CD14-positive monocyte (primary cell): Measurements from ENCODE around the gene LRRC8A. TPM values are rescaled to one million over a fixed set of nuclear protein-coding genes. Genes with fewer than 3 reads are reported as not detected.
A peak's percentile ranks its signal among the peaks of the same experiment; 100 is the strongest.

Experiments
- DNase-seq, 3 donors: peaks; one replicate each; pipeline ENCODE4 v3.0.0-alpha.2; 2011 to 2022
- H2AFZ ChIP-seq: 2 replicates; pipeline ENCODE4 v1.6.0; 2012; ENCODE audit warnings: mild to moderate bottlenecking, low read depth, low read length, inconsistent platforms; ENCODE audit not compliant: insufficient read depth, poor library complexity, severe bottlenecking
- H3K27ac ChIP-seq, 2 donors: 1 replicate in 1 of 2; 2 replicates in 1 of 2; pipeline ENCODE4 v1.5.1; 2012 to 2013; ENCODE audit warnings: low read length in 2 of 2, control low read depth in 1 of 2, inconsistent platforms in 1 of 2, low read depth in 1 of 2, mild to moderate bottlenecking in 1 of 2
- H3K27me3 ChIP-seq, 2 donors: one replicate each; pipeline versions ENCODE4 v1.6.0 to v1.6.1; 2011 to 2013; ENCODE audit warnings: low read length in 2 of 2; ENCODE audit not compliant: control insufficient read depth in 2 of 2, insufficient read depth in 2 of 2
- H3K36me3 ChIP-seq, 2 donors: replicated peaks in 1 of 2; 1 replicate in 1 of 2; 2 replicates in 1 of 2; pipeline versions ENCODE4 v1.5.1 to v1.6.1; 2012 to 2013; ENCODE audit warnings: low read length in 2 of 2, control low read depth in 1 of 2, inconsistent platforms in 1 of 2, mild to moderate bottlenecking in 1 of 2; ENCODE audit not compliant: insufficient read depth in 2 of 2, control insufficient read depth in 1 of 2
- H3K4me1 ChIP-seq, 2 donors: 1 replicate in 1 of 2; 2 replicates in 1 of 2; pipeline versions ENCODE4 v1.5.1 to v1.6.1; 2012 to 2013; ENCODE audit warnings: low read length in 2 of 2, control low read depth in 1 of 2, inconsistent platforms in 1 of 2, mild to moderate bottlenecking in 1 of 2, moderate library complexity in 1 of 2; ENCODE audit not compliant: insufficient read depth in 2 of 2, control insufficient read depth in 1 of 2
- H3K4me2 ChIP-seq: replicated peaks from 2 replicates; pipeline ENCODE3; 2012; ENCODE audit warnings: low read length, moderate library complexity, mild to moderate bottlenecking; ENCODE audit not compliant: poor library complexity, severe bottlenecking; ENCODE audit errors: extremely low read depth
- H3K4me3 ChIP-seq, 3 experiments: fragments of 200-600 bp in 1 of 3; sonication (generic) in 1 of 3; replicated peaks in 1 of 3; 1 replicate in 2 of 3; 2 replicates in 1 of 3; pipeline ENCODE4 v1.5.1; 2011 to 2013; ENCODE audit warnings: low read length in 3 of 3, mild to moderate bottlenecking in 3 of 3, control low read depth in 2 of 3, low read depth in 2 of 3, inconsistent platforms in 1 of 3, moderate library complexity in 1 of 3
- H3K79me2 ChIP-seq: 2 replicates; pipeline ENCODE4 v1.6.0; 2012; ENCODE audit warnings: mild to moderate bottlenecking, control low read depth, inconsistent platforms, low read length, moderate library complexity; ENCODE audit not compliant: insufficient read depth
- H3K9ac ChIP-seq: 2 replicates; pipeline ENCODE4 v1.6.0; 2017; ENCODE audit warnings: low read length, mild to moderate bottlenecking; ENCODE audit not compliant: insufficient read depth, poor library complexity, severe bottlenecking
- H3K9me3 ChIP-seq, 2 donors: replicated peaks in 1 of 2; 1 replicate in 1 of 2; 2 replicates in 1 of 2; pipeline versions ENCODE4 v1.5.1 to v1.6.1; 2012 to 2013; ENCODE audit warnings: low read length in 2 of 2, control low read depth in 1 of 2; ENCODE audit not compliant: control insufficient read depth in 1 of 2, insufficient read depth in 1 of 2
- H4K20me1 ChIP-seq: 2 replicates; pipeline ENCODE4 v1.6.0; 2012; ENCODE audit warnings: mild to moderate bottlenecking, low read length, control low read depth, moderate library complexity; ENCODE audit not compliant: insufficient read depth
- H3K27ac Mint-ChIP-seq, 7 donors: one replicate each; pipeline ENCODE4 v1.8.0; 2020; ENCODE audit warnings: mild to moderate bottlenecking in 7 of 7, mixed read lengths in 7 of 7, moderate library complexity in 6 of 7, inconsistent platforms in 2 of 7
- H3K27me3 Mint-ChIP-seq, 3 donors: one replicate each; pipeline ENCODE4 v1.8.0; 2021 to 2022; ENCODE audit warnings: low read depth in 3 of 3, mild to moderate bottlenecking in 3 of 3, mixed read lengths in 3 of 3, moderate library complexity in 3 of 3, inconsistent platforms in 1 of 3
- H3K36me3 Mint-ChIP-seq, 2 donors: one replicate each; pipeline ENCODE4 v1.8.0; 2020; ENCODE audit warnings: mixed read lengths in 2 of 2, inconsistent platforms in 1 of 2, mild to moderate bottlenecking in 1 of 2
- H3K4me1 Mint-ChIP-seq: one replicate; pipeline ENCODE4 v1.8.0; 2020; ENCODE audit warnings: mild to moderate bottlenecking, mixed read lengths
- H3K4me3 Mint-ChIP-seq, 2 donors: one replicate each; pipeline ENCODE4 v1.8.0; 2020; ENCODE audit warnings: mild to moderate bottlenecking in 2 of 2, mixed read lengths in 2 of 2, moderate library complexity in 1 of 2
- H3K9me3 Mint-ChIP-seq, 7 donors: one replicate each; pipeline ENCODE4 v1.8.0; 2020 to 2022; ENCODE audit warnings: mixed read lengths in 7 of 7, mild to moderate bottlenecking in 6 of 7, moderate library complexity in 6 of 7, inconsistent platforms in 2 of 7
- WGBS: methylation state at CpG from one replicate; pipeline ENCODE4 v1.1.5; 2013; ENCODE audit warnings: missing lambda C conversion rate; ENCODE audit not compliant: insufficient coverage; 5-methylcytosine and 5-hydroxymethylcytosine counted together
- intact Hi-C, 2 donors: fragments of 100-400 bp; cut with micrococcal nuclease; formaldehyde crosslinking; loops; one replicate each; pipeline versions ENCODE4 v1.15.0 to v1.15.1; 2023
- polyA plus RNA-seq, 3 donors: library from polyadenylated mRNA; depleted of rRNA in 1 of 3; unstranded in 2 of 3; stranded (reverse) in 1 of 3; fragments of 300-500 nt in 2 of 3; fragments of >200 nt in 1 of 3; fragmentation: Illumina TruSeq in 2 of 3; gene quantifications; 1 replicate in 2 of 3; 2 replicates in 1 of 3; pipeline ENCODE4 v1.2.3, GENCODE V29; 2012 to 2021
- TF ChIP-seq, protein P1 (sequence below): fragments of 200-600 bp; IDR thresholded peaks from one replicate; pipeline ENCODE4 v1.8.0; 2022; ENCODE audit warnings: antibody characterized with exemption, mild to moderate bottlenecking

Gene LRRC8A
- polyA plus RNA-seq, 3 donors = 7.8 to 10.8 (median 10.3) TPM

DNA sequence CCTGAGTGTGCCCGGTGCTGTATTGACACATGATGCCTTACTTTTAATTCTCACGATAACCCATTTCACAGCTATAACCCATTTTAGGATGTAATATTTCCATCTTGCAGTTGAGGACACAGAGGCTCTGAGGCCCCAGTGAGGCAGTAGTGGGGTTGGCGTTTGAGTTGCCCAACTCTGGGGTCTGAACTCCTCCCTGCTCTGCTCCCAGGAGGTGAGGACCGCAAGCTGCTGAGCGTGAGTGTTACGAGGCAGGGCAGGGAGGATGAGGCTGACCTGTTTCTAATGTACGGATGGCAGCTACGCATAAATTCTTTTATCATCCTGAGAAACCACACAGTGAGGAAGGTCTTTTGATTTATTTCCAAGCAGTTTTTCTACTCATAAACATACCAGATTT is 11.4 kb downstream of the LRRC8A start:
- H3K9ac ChIP-seq = no peak overlapping the region
- H2AFZ ChIP-seq = no peak overlapping the region
- peaks cover 0 to 3% (median 0%) of the 10 kb centered on the region in 7 donors for H3K9me3 Mint-ChIP-seq
- H3K4me1 Mint-ChIP-seq = peaks cover 3% of the 10 kb centered on the region
- peak overlapping the region in 3 of 7 donors; percentile 24 to 68 (median 42) for H3K27ac Mint-ChIP-seq
- intact Hi-C loops = no loop called here
- peaks cover 5% of the 10 kb centered on the region for H3K79me2 ChIP-seq
- no peak for DNase-seq
- H3K27ac ChIP-seq = no peak overlapping the region
- H3K4me3 Mint-ChIP-seq = no peak overlapping the region
- no peaks in the 10 kb centered on the region for H3K9me3 ChIP-seq
- H4K20me1 ChIP-seq = peaks cover 6% of the 10 kb centered on the region
- H3K4me1 ChIP-seq = peaks cover 1 to 3% of the 10 kb centered on the region in 2 donors
- TF ChIP-seq, protein P1, sequence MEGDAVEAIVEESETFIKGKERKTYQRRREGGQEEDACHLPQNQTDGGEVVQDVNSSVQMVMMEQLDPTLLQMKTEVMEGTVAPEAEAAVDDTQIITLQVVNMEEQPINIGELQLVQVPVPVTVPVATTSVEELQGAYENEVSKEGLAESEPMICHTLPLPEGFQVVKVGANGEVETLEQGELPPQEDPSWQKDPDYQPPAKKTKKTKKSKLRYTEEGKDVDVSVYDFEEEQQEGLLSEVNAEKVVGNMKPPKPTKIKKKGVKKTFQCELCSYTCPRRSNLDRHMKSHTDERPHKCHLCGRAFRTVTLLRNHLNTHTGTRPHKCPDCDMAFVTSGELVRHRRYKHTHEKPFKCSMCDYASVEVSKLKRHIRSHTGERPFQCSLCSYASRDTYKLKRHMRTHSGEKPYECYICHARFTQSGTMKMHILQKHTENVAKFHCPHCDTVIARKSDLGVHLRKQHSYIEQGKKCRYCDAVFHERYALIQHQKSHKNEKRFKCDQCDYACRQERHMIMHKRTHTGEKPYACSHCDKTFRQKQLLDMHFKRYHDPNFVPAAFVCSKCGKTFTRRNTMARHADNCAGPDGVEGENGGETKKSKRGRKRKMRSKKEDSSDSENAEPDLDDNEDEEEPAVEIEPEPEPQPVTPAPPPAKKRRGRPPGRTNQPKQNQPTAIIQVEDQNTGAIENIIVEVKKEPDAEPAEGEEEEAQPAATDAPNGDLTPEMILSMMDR = no peak
- peaks cover 37 to 81% of the 10 kb centered on the region in 2 donors for H3K36me3 Mint-ChIP-seq
- H3K27me3 ChIP-seq = no peaks in the 10 kb centered on the region
- no peak overlapping the region for H3K4me2 ChIP-seq
- WGBS = no CpG with 5 or more reads among the region's 8 CpGs
- H3K36me3 ChIP-seq = peaks cover 28 to 79% of the 10 kb centered on the region in 2 donors
- H3K4me3 ChIP-seq = no peak overlapping the region
- H3K27me3 Mint-ChIP-seq = peaks cover 0 to 2% (median 0%) of the 10 kb centered on the region in 3 donors

DNA sequence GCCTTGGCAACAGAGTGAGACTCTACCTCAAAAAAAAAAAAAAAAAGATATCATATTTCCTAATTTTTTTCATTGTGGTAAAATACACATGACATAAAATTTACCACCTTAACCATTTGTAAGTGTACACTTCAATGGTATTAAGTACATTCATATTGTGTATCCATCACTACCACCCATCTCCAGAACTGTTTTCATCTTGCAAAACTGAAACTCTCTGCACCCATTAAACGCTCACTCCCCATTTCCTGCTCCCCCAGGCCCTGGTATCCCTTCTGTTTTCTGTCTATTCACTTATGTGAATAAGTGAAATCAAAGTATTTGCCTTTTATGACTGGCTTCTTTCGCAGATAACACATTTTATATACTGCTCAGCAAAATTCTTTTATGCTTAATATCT is 12.8 kb downstream of the LRRC8A start:
- no CpG with 5 or more reads among the region's 2 CpGs for WGBS
- Mint-ChIP-seq H3K27me3 (no peaks in the 10 kb centered on the region), H3K36me3 (peaks cover 30 to 70% of the 10 kb centered on the region in 2 donors), H3K27ac (no peak overlapping the region), H3K4me3 (no peak overlapping the region), H3K4me1 (peaks cover 17% of the 10 kb centered on the region), H3K9me3 (peaks cover 0 to 3% (median 0%) of the 10 kb centered on the region in 7 donors)
- Histone ChIP-seq H3K36me3 (peaks cover 19 to 69% of the 10 kb centered on the region in 2 donors), H4K20me1 (peaks cover 6% of the 10 kb centered on the region), H3K27ac (no peak overlapping the region), H3K9me3 (no peaks in the 10 kb centered on the region), H3K4me3 (no peak overlapping the region), H3K79me2 (no peaks in the 10 kb centered on the region), H3K9ac (no peak overlapping the region), H3K4me2 (no peak overlapping the region), H3K27me3 (no peaks in the 10 kb centered on the region), H3K4me1 (peaks cover 15 to 17% of the 10 kb centered on the region in 2 donors), H2AFZ (no peak overlapping the region)
- TF ChIP-seq, protein P1 = no peak
- no peak for DNase-seq
- intact Hi-C loops = no loop called here
